Measurements from ENCODE around the gene IL3.

The IL3 gene

GRCh38 chr5:132064738-132065331, 4.4 kb downstream of the IL3 start:
- Histone ChIP-seq H3K27ac (ENCODE audit: low read depth, low read length) (no peak overlapping the region), H3K9ac (ENCODE audit: low read length) (no peak overlapping the region), H3K27me3 (ENCODE audit: control insufficient read depth, insufficient read depth, low read length) (no peaks in the 10 kb centered on the region)

GRCh38 chr5:132065351-132065937, 5.0 kb downstream of the IL3 start:
- no peak overlapping the region for H3K9ac ChIP-seq (ENCODE audit: low read length)
- no peak overlapping the region for H3K4me3 ChIP-seq (ENCODE audit: low read length)
- no peaks in the 10 kb centered on the region for H3K36me3 ChIP-seq (ENCODE audit: control insufficient read depth, insufficient read depth, low read length)
- no peaks in the 10 kb centered on the region for H3K27me3 ChIP-seq (ENCODE audit: control insufficient read depth, insufficient read depth, low read length)
- no peak overlapping the region for H3K27ac ChIP-seq (ENCODE audit: low read depth, low read length)
- H3K4me1 ChIP-seq (ENCODE audit: control insufficient read depth, insufficient read depth, low read length) = no peaks in the 10 kb centered on the region

More at GRCh38 chr5:132064738-132065331, 4.4 kb downstream of the IL3 start:
- no peaks in the 10 kb centered on the region for H3K4me1 ChIP-seq (ENCODE audit: control insufficient read depth, insufficient read depth, low read length)
- H3K36me3 ChIP-seq (ENCODE audit: control insufficient read depth, insufficient read depth, low read length) = no peaks in the 10 kb centered on the region
- no peak overlapping the region for H3K4me3 ChIP-seq (ENCODE audit: low read length)

- no peak overlapping the region for H3K27ac ChIP-seq (ENCODE audit: low read depth, low read length)
- H3K36me3 ChIP-seq (ENCODE audit: control insufficient read depth, insufficient read depth, low read length) = no peaks in the 10 kb centered on the region
- no peaks in the 10 kb centered on the region for H3K27me3 ChIP-seq (ENCODE audit: control insufficient read depth, insufficient read depth, low read length)
- H3K4me3 ChIP-seq (ENCODE audit: low read length) = no peak overlapping the region
- H3K9ac ChIP-seq (ENCODE audit: low read length) = no peak overlapping the region
- H3K4me1 ChIP-seq (ENCODE audit: control insufficient read depth, insufficient read depth, low read length) = no peaks in the 10 kb centered on the region
Measured at GRCh38 chr5:132065951-132066701, 5.7 kb downstream of the IL3 start.

GRCh38 chr5:132066871-132067270, 6.4 kb downstream of the IL3 start:
- no peak overlapping the region for H3K9ac ChIP-seq (ENCODE audit: low read length)
- no peaks in the 10 kb centered on the region for H3K36me3 ChIP-seq (ENCODE audit: control insufficient read depth, insufficient read depth, low read length)
- H3K27me3 ChIP-seq (ENCODE audit: control insufficient read depth, insufficient read depth, low read length) = no peaks in the 10 kb centered on the region
- no peak overlapping the region for H3K27ac ChIP-seq (ENCODE audit: low read depth, low read length)
- no peaks in the 10 kb centered on the region for H3K4me1 ChIP-seq (ENCODE audit: control insufficient read depth, insufficient read depth, low read length)
- H3K4me3 ChIP-seq (ENCODE audit: low read length) = no peak overlapping the region

GRCh38 chr5:132067451-132067850, 7.0 kb downstream of the IL3 start:
- no peaks in the 10 kb centered on the region for H3K36me3 ChIP-seq (ENCODE audit: control insufficient read depth, insufficient read depth, low read length)
- H3K4me3 ChIP-seq (ENCODE audit: low read length) = no peak overlapping the region
- no peak overlapping the region for H3K9ac ChIP-seq (ENCODE audit: low read length)
- no peaks in the 10 kb centered on the region for H3K27me3 ChIP-seq (ENCODE audit: control insufficient read depth, insufficient read depth, low read length)
- H3K4me1 ChIP-seq (ENCODE audit: control insufficient read depth, insufficient read depth, low read length) = no peaks in the 10 kb centered on the region
- no peak overlapping the region for H3K27ac ChIP-seq (ENCODE audit: low read depth, low read length)

GRCh38 chr5:132067941-132068808, 7.7 kb downstream of the IL3 start:
- Histone ChIP-seq H3K4me3 (ENCODE audit: low read length) (no peak overlapping the region), H3K9ac (ENCODE audit: low read length) (no peak overlapping the region), H3K4me1 (ENCODE audit: control insufficient read depth, insufficient read depth, low read length) (no peaks in the 10 kb centered on the region), H3K27me3 (ENCODE audit: control insufficient read depth, insufficient read depth, low read length) (no peaks in the 10 kb centered on the region), H3K36me3 (ENCODE audit: control insufficient read depth, insufficient read depth, low read length) (no peaks in the 10 kb centered on the region), H3K27ac (ENCODE audit: low read depth, low read length) (no peak overlapping the region)

GRCh38 chr5:132069561-132069960, 9.1 kb downstream of the IL3 start:
- no peak overlapping the region for H3K4me3 ChIP-seq (ENCODE audit: low read length)
- no peaks in the 10 kb centered on the region for H3K4me1 ChIP-seq (ENCODE audit: control insufficient read depth, insufficient read depth, low read length)
- H3K36me3 ChIP-seq (ENCODE audit: control insufficient read depth, insufficient read depth, low read length) = no peaks in the 10 kb centered on the region
- H3K9ac ChIP-seq (ENCODE audit: low read length) = no peak overlapping the region
- H3K27ac ChIP-seq (ENCODE audit: low read depth, low read length) = no peak overlapping the region
- no peaks in the 10 kb centered on the region for H3K27me3 ChIP-seq (ENCODE audit: control insufficient read depth, insufficient read depth, low read length)

GRCh38 chr5:132069994-132070393, 9.5 kb downstream of the IL3 start:
- H3K27ac ChIP-seq (ENCODE audit: low read depth, low read length) = no peak overlapping the region
- no peaks in the 10 kb centered on the region for H3K27me3 ChIP-seq (ENCODE audit: control insufficient read depth, insufficient read depth, low read length)
- no peak overlapping the region for H3K9ac ChIP-seq (ENCODE audit: low read length)
- no peaks in the 10 kb centered on the region for H3K4me1 ChIP-seq (ENCODE audit: control insufficient read depth, insufficient read depth, low read length)
- H3K36me3 ChIP-seq (ENCODE audit: control insufficient read depth, insufficient read depth, low read length) = no peaks in the 10 kb centered on the region
- H3K4me3 ChIP-seq (ENCODE audit: low read length) = no peak overlapping the region

- no peaks in the 10 kb centered on the region for H3K36me3 ChIP-seq (ENCODE audit: control insufficient read depth, insufficient read depth, low read length)
- no peaks in the 10 kb centered on the region for H3K27me3 ChIP-seq (ENCODE audit: control insufficient read depth, insufficient read depth, low read length)
- H3K27ac ChIP-seq (ENCODE audit: low read depth, low read length) = no peak overlapping the region
- H3K4me3 ChIP-seq (ENCODE audit: low read length) = no peak overlapping the region
- no peaks in the 10 kb centered on the region for H3K4me1 ChIP-seq (ENCODE audit: control insufficient read depth, insufficient read depth, low read length)
- H3K9ac ChIP-seq (ENCODE audit: low read length) = no peak overlapping the region
Measured at GRCh38 chr5:132070460-132071337, 10.2 kb downstream of the IL3 start.

GRCh38 chr5:132071338-132071707, 10.9 kb downstream of the IL3 start:
- Histone ChIP-seq H3K27ac (ENCODE audit: low read depth, low read length) (no peak overlapping the region), H3K4me3 (ENCODE audit: low read length) (no peak overlapping the region), H3K27me3 (ENCODE audit: control insufficient read depth, insufficient read depth, low read length) (no peaks in the 10 kb centered on the region), H3K4me1 (ENCODE audit: control insufficient read depth, insufficient read depth, low read length) (no peaks in the 10 kb centered on the region), H3K9ac (ENCODE audit: low read length) (no peak overlapping the region), H3K36me3 (ENCODE audit: control insufficient read depth, insufficient read depth, low read length) (no peaks in the 10 kb centered on the region)

- H3K27ac ChIP-seq (ENCODE audit: low read depth, low read length) = no peak overlapping the region
- H3K9ac ChIP-seq (ENCODE audit: low read length) = no peak overlapping the region
- no peak overlapping the region for H3K4me3 ChIP-seq (ENCODE audit: low read length)
- no peaks in the 10 kb centered on the region for H3K36me3 ChIP-seq (ENCODE audit: control insufficient read depth, insufficient read depth, low read length)
- H3K4me1 ChIP-seq (ENCODE audit: control insufficient read depth, insufficient read depth, low read length) = no peaks in the 10 kb centered on the region
- H3K27me3 ChIP-seq (ENCODE audit: control insufficient read depth, insufficient read depth, low read length) = no peaks in the 10 kb centered on the region
Measured at GRCh38 chr5:132072070-132072469, 11.6 kb downstream of the IL3 start.
